NCI-H460 (cell line): ENCODE data around the gene ISG20. TPM values are rescaled to one million over a fixed set of nuclear protein-coding genes. Genes with fewer than 3 reads are reported as not detected.
A peak's percentile ranks its signal among the peaks of the same experiment; 100 is the strongest.

ENCODE experiments used
- DNase-seq: peaks from one replicate; pipeline ENCODE4 v3.0.0-alpha.2; 2016; ENCODE audit warnings: low read depth; ENCODE audit errors: extremely low read depth
- total RNA-seq: library from RNA; depleted of rRNA; stranded (reverse); fragments of >200 nt; shearing (Covaris generic); gene quantifications from 2 replicates; pipeline ENCODE4 v1.2.3, GENCODE V29; 2014

Gene ISG20
- total RNA-seq, 1 experiment from 2014 or later: 253 TPM

- no peak for DNase-seq
Measured at GRCh38 chr15:88680241-88681001, 41.6 kb downstream of the ISG20 start.

- DNase-seq: no peak
Measured at GRCh38 chr15:88681610-88682221, 42.9 kb downstream of the ISG20 start.

GRCh38 chr15:88684345-88684744 lies 45.5 kb downstream of the ISG20 start:
- no peak for DNase-seq

- no peak for DNase-seq
Measured at GRCh38 chr15:88686166-88686565, 47.4 kb downstream of the ISG20 start.

- no peak for DNase-seq
Measured at GRCh38 chr15:88688394-88688933, 49.6 kb downstream of the ISG20 start.

GRCh38 chr15:88690331-88690730 lies 51.5 kb downstream of the ISG20 start:
- DNase-seq: no peak

- no peak for DNase-seq
Measured at GRCh38 chr15:88693191-88693590, 54.4 kb downstream of the ISG20 start.

- DNase-seq: no peak
Measured at GRCh38 chr15:88695101-88695500, 56.3 kb downstream of the ISG20 start.

- DNase-seq: no peak
Measured at GRCh38 chr15:88695691-88696251, 57.0 kb downstream of the ISG20 start.

- no peak for DNase-seq
Measured at GRCh38 chr15:88696254-88696653, 57.4 kb downstream of the ISG20 start.

GRCh38 chr15:88697276-88697675 lies 58.5 kb downstream of the ISG20 start:
- DNase-seq: no peak

- DNase-seq: no peak
Measured at GRCh38 chr15:88699861-88700260, 61.0 kb downstream of the ISG20 start.

- DNase-seq: no peak
Measured at GRCh38 chr15:88700716-88701115, 61.9 kb downstream of the ISG20 start.

GRCh38 chr15:88701561-88702095 lies 62.8 kb downstream of the ISG20 start:
- DNase-seq: peak; percentile 11

- DNase-seq: no peak
Measured at GRCh38 chr15:88702983-88703382, 64.2 kb downstream of the ISG20 start.

GRCh38 chr15:88703533-88703932 lies 64.7 kb downstream of the ISG20 start:
- no peak for DNase-seq

GRCh38 chr15:88704791-88705768 lies 66.3 kb downstream of the ISG20 start:
- peak; percentile 1 for DNase-seq

- DNase-seq: no peak
Measured at GRCh38 chr15:88705769-88706165, 67.0 kb downstream of the ISG20 start.
